K562 (cell line): ENCODE results near the gene ARHGAP10. TPM values are rescaled to one million over a fixed set of nuclear protein-coding genes. Genes with fewer than 3 reads are reported as not detected.

ENCODE experiments used
- ATAC-seq: fragments of 200-7000 bp; cut with Tn5 transposase; 3 replicates; pipeline ENCODE4 v1.9.1; 2020; ENCODE audit warnings: moderate library complexity
- BruUV-seq: library from RNA; stranded (reverse); fragments of 400-500 nt; replicated peaks from 2 replicates; lab custom pipeline; 2021; lab: Mats Ljungman, UMichigan
- CTCF ChIA-PET: fragments of 300-600 bp; formaldehyde crosslinking; extraction: SDS; loops from one replicate; lab custom pipeline; 2021; ENCODE audit warnings: low intra/inter-chr PET ratio; lab: Yijun Ruan, JAX
- POLR2A ChIA-PET: fragments of 300-600, 350-650 bp; sonication (Branson Sonifier 250); formaldehyde crosslinking; extraction: SDS; loops from one replicate; lab custom pipeline; 2021; ENCODE audit warnings: antibody characterized with exemption, inconsistent platforms; lab: Yijun Ruan, JAX
- DNase-seq, 4 experiments: peaks; one replicate each; pipeline versions ENCODE4 v3.0.0 to v3.0.0-alpha.2; 2011 to 2018; ENCODE audit warnings: low spot score in 3 of 4, mixed read lengths in 3 of 4; ENCODE audit errors: extremely low read depth in 1 of 4
- FAIRE-seq: peaks from 2 replicates; lab custom pipeline; 2011; peaks lifted over from hg19 to GRCh38; lab: Jason Lieb, UNC
- H2AFZ ChIP-seq: 2 replicates; pipeline ENCODE4 v1.6.0; 2011; ENCODE audit warnings: low read depth, low read length, control low read depth, inconsistent platforms
- H3K27ac ChIP-seq: fragments of 200-600 bp; 3 replicates; pipeline ENCODE4 v1.8.0; 2011; ENCODE audit warnings: low read depth, mild to moderate bottlenecking, control low read depth, inconsistent platforms, low read length, moderate library complexity, mixed read lengths; ENCODE audit errors: extremely low read depth
- H3K27me3 ChIP-seq, 2 experiments: fragments of 300-600 bp in 1 of 2; 2 replicates in 1 of 2; 3 replicates in 1 of 2; pipeline versions ENCODE4 v1.6.0 to v1.8.0; 2011; ENCODE audit warnings: inconsistent platforms in 2 of 2, low read length in 2 of 2, mild to moderate bottlenecking in 1 of 2, mixed read lengths in 1 of 2, moderate library complexity in 1 of 2; ENCODE audit not compliant: control insufficient read depth in 2 of 2, insufficient read depth in 2 of 2
- H3K36me3 ChIP-seq: fragments of 300-600 bp; 3 replicates; pipeline ENCODE4 v1.8.0; 2011; ENCODE audit warnings: mild to moderate bottlenecking, low read length, inconsistent platforms; ENCODE audit not compliant: control insufficient read depth, insufficient read depth
- H3K4me1 ChIP-seq, 2 experiments: fragments of 200-600 bp in 1 of 2; replicated peaks in 1 of 2; 2 replicates in 1 of 2; 3 replicates in 1 of 2; pipeline versions ENCODE4 v1.5.1 to v1.8.0; 2011; ENCODE audit warnings: inconsistent platforms in 2 of 2, low read length in 2 of 2, mild to moderate bottlenecking in 1 of 2, mixed read lengths in 1 of 2, moderate library complexity in 1 of 2; ENCODE audit not compliant: control insufficient read depth in 2 of 2, insufficient read depth in 2 of 2
- H3K4me2 ChIP-seq: 2 replicates; pipeline ENCODE4 v1.6.1; 2011; ENCODE audit warnings: low read length, control low read depth, inconsistent platforms, mixed read lengths; ENCODE audit not compliant: insufficient read depth
- H3K4me3 ChIP-seq: fragments of 200-600 bp; sonication (generic), shearing (Covaris generic); 2 replicates; pipeline ENCODE4 v1.5.1; 2016; ENCODE audit warnings: control low read depth, inconsistent platforms
- H3K79me2 ChIP-seq: fragments of 200-600 bp; 3 replicates; pipeline ENCODE4 v1.8.0; 2011; ENCODE audit warnings: low read length, inconsistent platforms; ENCODE audit not compliant: control insufficient read depth, insufficient read depth
- H3K9ac ChIP-seq, 2 experiments: 2 replicates each; pipeline versions ENCODE4 v1.6.0 to v1.6.1; 2011; ENCODE audit warnings: low read depth in 2 of 2, low read length in 2 of 2, control low read depth in 1 of 2, inconsistent platforms in 1 of 2, mild to moderate bottlenecking in 1 of 2, mixed read lengths in 1 of 2; ENCODE audit not compliant: insufficient read depth in 1 of 2
- H3K9me1 ChIP-seq: one replicate; pipeline ENCODE4 v1.6.0; 2011; ENCODE audit warnings: inconsistent platforms, mild to moderate bottlenecking, low read length, moderate library complexity; ENCODE audit not compliant: control insufficient read depth, insufficient read depth
- H3K9me3 ChIP-seq: replicated peaks from 2 replicates; pipeline ENCODE4 v1.5.1; 2011; ENCODE audit warnings: low read depth, low read length, inconsistent platforms; ENCODE audit not compliant: control insufficient read depth, insufficient read depth
- H4K20me1 ChIP-seq: replicated peaks from 2 replicates; pipeline ENCODE4 v1.6.1; 2011; ENCODE audit warnings: low read length, inconsistent platforms, mixed read lengths; ENCODE audit not compliant: control insufficient read depth, insufficient read depth
- NR2C1 ChIP-seq, 2 experiments: fragments of 450-650 bp; IDR thresholded peaks; 2 replicates each; pipeline ENCODE4 v1.6.1; 2017; ENCODE audit warnings: mild to moderate bottlenecking in 2 of 2, antibody characterized with exemption in 1 of 2, inconsistent platforms in 1 of 2, missing compliant biosample characterization in 1 of 2, missing genetic modification characterization in 1 of 2
- PRMT5 ChIP-seq: sonication (generic); formaldehyde crosslinking; IDR thresholded peaks from 2 replicates; pipeline ENCODE4 v1.5.0; 2020; ENCODE audit warnings: missing genetic modification reagents
- TCF7L2 ChIP-seq: fragments of 150-350 bp; IDR thresholded peaks from 2 replicates; pipeline ENCODE4 v1.6.1; 2016; ENCODE audit warnings: low read depth, mild to moderate bottlenecking, low read length, moderate library complexity
- ZNF175 ChIP-seq: fragments of 200-800 bp; sonication (Bioruptor generic); IDR thresholded peaks from 2 replicates; pipeline ENCODE4 v1.6.1; 2016; ENCODE audit warnings: low read depth, mild to moderate bottlenecking, missing genetic modification characterization, missing compliant biosample characterization
- ZNF347 ChIP-seq: fragments of 450-650 bp; formaldehyde crosslinking; IDR thresholded peaks from 2 replicates; pipeline ENCODE4 v1.4.0; 2020; ENCODE audit warnings: low read depth, mild to moderate bottlenecking, moderate library complexity
- ZNF740 ChIP-seq, 3 experiments: fragments of 200-800 bp in 1 of 3; sonication (Bioruptor generic) in 1 of 3; sonication (generic) in 1 of 3; formaldehyde crosslinking in 1 of 3; IDR thresholded peaks; 2 replicates each; pipeline versions ENCODE4 v1.6.1 to v1.8.0; 2016 to 2022; ENCODE audit warnings: mild to moderate bottlenecking in 2 of 3, missing compliant biosample characterization in 2 of 3, missing genetic modification characterization in 2 of 3, missing genetic modification reagents in 1 of 3
- WGBS: fragments of 100-300 bp; shearing (Covaris generic); methylation state at CpG from one replicate; pipeline ENCODE4 v1.1.6; 2016; ENCODE audit warnings: low coverage, mixed read lengths; ENCODE audit not compliant: insufficient coverage; ENCODE audit errors: missing lambda C conversion rate; 5-methylcytosine and 5-hydroxymethylcytosine counted together
- in situ Hi-C: fragments of 300-500 bp; cut with MboI; formaldehyde crosslinking; loops from 4 replicates; pipeline ENCODE4 v1.15.0; 2018; ENCODE audit warnings: inconsistent platforms, mixed read lengths
- intact Hi-C: fragments of 100-400 bp; cut with micrococcal nuclease; formaldehyde crosslinking; loops from 2 replicates; pipeline ENCODE4 v1.14.2; 2022
- polyA plus RNA-seq, 8 experiments: library from polyadenylated mRNA; depleted of rRNA in 4 of 8; stranded (reverse) in 5 of 8; unstranded in 3 of 8; fragments of >200 nt; fragmentation: Nextera tagmentation in 2 of 8; fragmentation: Illumina TruSeq in 1 of 8; extraction: Ambion mirVana in 2 of 8; extraction: Trizol in 1 of 8; gene quantifications; 2 replicates each; pipeline versions ENCODE4 v1.2.1 to v1.2.3, GENCODE V29; 2011 to 2014; ENCODE audit warnings: inconsistent platforms in 1 of 8, missing spikeins in 1 of 8
- total RNA-seq, 7 experiments: library from RNA; depleted of rRNA in 6 of 7; stranded (reverse); fragments of >200 nt in 6 of 7; fragmentation: Illumina TruSeq in 2 of 7; extraction: Trizol in 2 of 7; gene quantifications; 2 replicates each; pipeline versions ENCODE4 v1.2.1 to v1.2.3, GENCODE V29; 2011 to 2021; ENCODE audit warnings: low replicate concordance in 1 of 7
- TF ChIP-seq, protein P1 (sequence below): fragments of 250-450 bp; sonication (Bioruptor Pico); IDR thresholded peaks from 2 replicates; pipeline ENCODE4 v1.5.0; 2020; ENCODE audit warnings: mild to moderate bottlenecking, borderline replicate concordance
- TF ChIP-seq, protein P2 (sequence below): IDR thresholded peaks from 3 replicates; pipeline ENCODE4 v1.6.1; 2011; ENCODE audit warnings: borderline replicate concordance, mild to moderate bottlenecking; ENCODE audit not compliant: insufficient read length, insufficient read depth
- TF ChIP-seq, protein P3 (sequence below), 2 experiments: fragments of 450-650 bp in 1 of 2; sonication (generic) in 1 of 2; formaldehyde crosslinking in 1 of 2; IDR thresholded peaks in 1 of 2; conservative IDR thresholded peaks in 1 of 2; 2 replicates each; pipeline versions ENCODE4 v1.6.1 to v1.8.1; 2016 to 2023; ENCODE audit warnings: mild to moderate bottlenecking in 2 of 2, moderate library complexity in 2 of 2, inconsistent platforms in 1 of 2, missing genetic modification reagents in 1 of 2

The ARHGAP10 gene
- total and polyA plus RNA-seq, 9 of the 15 experiments (the other 6 are each of a cell fraction or from before 2014, with no cell fraction given): 0.03 to 0.22 (median 0.06) TPM; not detected in 3

GRCh38 chr4:147844781-147845180, 112.9 kb downstream of the ARHGAP10 start:
- in situ Hi-C loops: no loop called here
- Histone ChIP-seq H2AFZ (no peak overlapping the region), H3K9me3 (no peaks in the 10 kb centered on the region), H3K4me1 (no peaks in the 10 kb centered on the region; a peak in 1 of 5 replicates), H3K9me1 (no peaks in the 10 kb centered on the region)
- CTCF ChIA-PET: no interaction called here
- DNase-seq: no peak
- TF ChIP-seq ZNF347 (no peak), ZNF175 (CRISPR knock-in tag) (no peak), PRMT5 (CRISPR knock-in tag) (no peak), TCF7L2 (no peak), NR2C1 (IDR thresholded peaks at IDR 0.05) (no peak), NR2C1 (tag; IDR thresholded peaks at IDR 0.05) (no peak), ZNF740 (CRISPR knock-in tag; IDR thresholded peaks at IDR 0.05) (no peak), ZNF740 (tag; IDR thresholded peaks at IDR 0.05) (no peak)
- TF ChIP-seq, protein P1, sequence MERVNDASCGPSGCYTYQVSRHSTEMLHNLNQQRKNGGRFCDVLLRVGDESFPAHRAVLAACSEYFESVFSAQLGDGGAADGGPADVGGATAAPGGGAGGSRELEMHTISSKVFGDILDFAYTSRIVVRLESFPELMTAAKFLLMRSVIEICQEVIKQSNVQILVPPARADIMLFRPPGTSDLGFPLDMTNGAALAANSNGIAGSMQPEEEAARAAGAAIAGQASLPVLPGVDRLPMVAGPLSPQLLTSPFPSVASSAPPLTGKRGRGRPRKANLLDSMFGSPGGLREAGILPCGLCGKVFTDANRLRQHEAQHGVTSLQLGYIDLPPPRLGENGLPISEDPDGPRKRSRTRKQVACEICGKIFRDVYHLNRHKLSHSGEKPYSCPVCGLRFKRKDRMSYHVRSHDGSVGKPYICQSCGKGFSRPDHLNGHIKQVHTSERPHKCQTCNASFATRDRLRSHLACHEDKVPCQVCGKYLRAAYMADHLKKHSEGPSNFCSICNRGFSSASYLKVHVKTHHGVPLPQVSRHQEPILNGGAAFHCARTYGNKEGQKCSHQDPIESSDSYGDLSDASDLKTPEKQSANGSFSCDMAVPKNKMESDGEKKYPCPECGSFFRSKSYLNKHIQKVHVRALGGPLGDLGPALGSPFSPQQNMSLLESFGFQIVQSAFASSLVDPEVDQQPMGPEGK: no peak
- TF ChIP-seq, protein P2, sequence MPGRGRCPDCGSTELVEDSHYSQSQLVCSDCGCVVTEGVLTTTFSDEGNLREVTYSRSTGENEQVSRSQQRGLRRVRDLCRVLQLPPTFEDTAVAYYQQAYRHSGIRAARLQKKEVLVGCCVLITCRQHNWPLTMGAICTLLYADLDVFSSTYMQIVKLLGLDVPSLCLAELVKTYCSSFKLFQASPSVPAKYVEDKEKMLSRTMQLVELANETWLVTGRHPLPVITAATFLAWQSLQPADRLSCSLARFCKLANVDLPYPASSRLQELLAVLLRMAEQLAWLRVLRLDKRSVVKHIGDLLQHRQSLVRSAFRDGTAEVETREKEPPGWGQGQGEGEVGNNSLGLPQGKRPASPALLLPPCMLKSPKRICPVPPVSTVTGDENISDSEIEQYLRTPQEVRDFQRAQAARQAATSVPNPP: no peak
- TF ChIP-seq, protein P3, sequence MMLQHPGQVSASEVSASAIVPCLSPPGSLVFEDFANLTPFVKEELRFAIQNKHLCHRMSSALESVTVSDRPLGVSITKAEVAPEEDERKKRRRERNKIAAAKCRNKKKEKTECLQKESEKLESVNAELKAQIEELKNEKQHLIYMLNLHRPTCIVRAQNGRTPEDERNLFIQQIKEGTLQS (IDR thresholded peaks at IDR 0.05): no peak
- TF ChIP-seq, protein P3 (CRISPR knock-in tag; conservative IDR thresholded peaks at IDR 0.05): no peak
- TF ChIP-seq, all 486 proteins: peak for 0
- WGBS: 3% methylated on average over 7 of the region's 7 CpGs
- ATAC-seq (no peak), FAIRE-seq (no peak)
- Histone ChIP-seq H3K79me2 (no peaks in the 10 kb centered on the region), H3K36me3 (no peaks in the 10 kb centered on the region), H3K27me3 (no peaks in the 10 kb centered on the region; a peak in 1 of 5 replicates), H3K27ac (no peak overlapping the region), H3K9ac (no peak overlapping the region), H4K20me1 (no peaks in the 10 kb centered on the region), H3K4me3 (no peak overlapping the region), H3K4me2 (no peak overlapping the region)
- POLR2A ChIA-PET: no interaction called here
- intact Hi-C loops: no loop called here
- BruUV-seq: no TSS peak
